Esophagus squamous epithelium (tissue), 5 donors: Measurements from ENCODE around the gene RBKS. TPM values are rescaled to one million over a fixed set of nuclear protein-coding genes. Genes with fewer than 3 reads are reported as not detected.

Experiments used
- DNase-seq: peaks from one replicate; lab custom pipeline; 2025; lab: John Stamatoyannopoulos, UW
- H3K27ac ChIP-seq, 4 donors: fragments of 200-600 bp; sonication (generic); one replicate each; pipeline ENCODE4 v1.5.1; 2016 to 2019; ENCODE audit warnings: mild to moderate bottlenecking in 1 of 4
- H3K27me3 ChIP-seq, 4 donors: fragments of 200-600 bp; sonication (generic); 1 replicate in 3 of 4; 2 replicates in 1 of 4; pipeline versions ENCODE4 v1.5.1 to v1.6.0; 2017 to 2021; ENCODE audit warnings: antibody characterized with exemption in 1 of 4
- H3K36me3 ChIP-seq, 3 donors: fragments of 200-600 bp; sonication (generic); one replicate each; pipeline ENCODE4 v1.5.1; 2016 to 2019
- H3K4me1 ChIP-seq, 3 donors: fragments of 200-600 bp; sonication (generic); one replicate each; pipeline ENCODE4 v1.5.1; 2017 to 2019
- H3K4me3 ChIP-seq, 4 donors: fragments of 200-600 bp; sonication (generic); 1 replicate in 3 of 4; 2 replicates in 1 of 4; pipeline ENCODE4 v1.5.1; 2016 to 2019; ENCODE audit warnings: mild to moderate bottlenecking in 2 of 4, moderate library complexity in 1 of 4
- H3K9me3 ChIP-seq, 3 donors: fragments of 200-600 bp; sonication (generic); one replicate each; pipeline ENCODE4 v1.5.1; 2016 to 2019
- POLR2A ChIP-seq, 4 donors: fragments of 450-650 bp; IDR thresholded peaks; one replicate each; pipeline ENCODE4 v1.6.1; 2017; ENCODE audit warnings: antibody characterized with exemption in 4 of 4, mild to moderate bottlenecking in 4 of 4, moderate library complexity in 3 of 4
- WGBS, 2 donors: methylation state at CpG; one replicate each; pipeline ENCODE4 v1.1.5; 2018; 5-methylcytosine and 5-hydroxymethylcytosine counted together
- intact Hi-C: fragments of 100-400 bp; cut with DNase I; formaldehyde crosslinking; loops from one replicate; pipeline ENCODE4 v1.15.0; 2022
- total RNA-seq, 4 donors: library from RNA; depleted of rRNA; stranded (reverse); fragments of >200 nt; gene quantifications; one replicate each; pipeline ENCODE4 v1.1.0, GENCODE V29; 2016
- TF ChIP-seq, protein P1 (sequence below), 6 experiments: fragments of 450-650 bp in 4 of 6; fragments of 200-600 bp in 2 of 6; sonication (generic) in 2 of 6; IDR thresholded peaks; one replicate each; pipeline ENCODE4 v1.5.1; 2016 to 2019; ENCODE audit warnings: antibody characterized with exemption in 6 of 6, mild to moderate bottlenecking in 4 of 6, moderate library complexity in 4 of 6
- donor health status: DM: yes; HTN: yes; CAD: no.

Gene RBKS
- total RNA-seq, 4 donors from 2014 or later: 1.4 to 5.2 (median 1.6) TPM

DNA sequence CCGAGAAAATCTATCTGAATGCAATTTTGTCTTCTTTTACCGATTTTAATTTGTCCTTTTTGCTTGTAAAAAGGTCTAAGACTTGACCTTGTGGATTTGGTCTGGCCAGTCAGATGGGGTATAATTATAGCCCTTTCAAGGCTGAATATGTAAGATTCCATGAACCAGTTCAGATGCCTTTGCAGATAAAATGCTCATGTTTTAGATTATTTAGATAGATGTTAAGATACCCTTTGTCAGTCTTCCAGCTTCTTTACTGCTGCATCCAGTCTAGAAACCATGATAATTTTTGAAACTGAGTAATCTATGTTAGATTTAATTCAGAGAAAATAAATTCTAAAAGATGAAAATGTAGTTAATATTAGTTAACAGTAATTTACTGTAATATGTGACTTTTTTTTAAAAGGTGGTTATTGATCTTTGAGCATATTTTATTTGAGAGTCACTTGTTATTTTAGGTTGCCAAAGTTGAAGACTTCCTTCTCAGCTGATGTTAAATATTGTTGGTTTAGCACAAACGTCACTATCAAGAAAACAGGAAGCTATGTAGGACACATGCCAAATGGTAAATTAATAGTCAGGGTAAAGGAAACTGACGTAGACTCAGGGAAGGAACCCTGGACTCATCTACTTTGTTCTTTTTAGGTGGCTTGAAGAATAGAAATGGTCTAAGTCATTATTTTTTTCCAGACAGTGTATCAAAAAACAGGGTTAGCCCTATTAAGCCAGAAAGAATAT is 30.1 kb upstream of the RBKS start:
- peaks cover 7 to 34% (median 17%) of the 10 kb centered on the region in 3 donors for H3K4me1 ChIP-seq
- H3K9me3 ChIP-seq: no peaks in the 10 kb centered on the region
- 38 to 52% methylated on average over 4 of the region's 4 CpGs for WGBS, 2 donors
- DNase-seq: no peak
- no peak overlapping the region for H3K4me3 ChIP-seq
- no peak for TF ChIP-seq POLR2A (IDR thresholded peaks at IDR 0.05)
- TF ChIP-seq, protein P1, sequence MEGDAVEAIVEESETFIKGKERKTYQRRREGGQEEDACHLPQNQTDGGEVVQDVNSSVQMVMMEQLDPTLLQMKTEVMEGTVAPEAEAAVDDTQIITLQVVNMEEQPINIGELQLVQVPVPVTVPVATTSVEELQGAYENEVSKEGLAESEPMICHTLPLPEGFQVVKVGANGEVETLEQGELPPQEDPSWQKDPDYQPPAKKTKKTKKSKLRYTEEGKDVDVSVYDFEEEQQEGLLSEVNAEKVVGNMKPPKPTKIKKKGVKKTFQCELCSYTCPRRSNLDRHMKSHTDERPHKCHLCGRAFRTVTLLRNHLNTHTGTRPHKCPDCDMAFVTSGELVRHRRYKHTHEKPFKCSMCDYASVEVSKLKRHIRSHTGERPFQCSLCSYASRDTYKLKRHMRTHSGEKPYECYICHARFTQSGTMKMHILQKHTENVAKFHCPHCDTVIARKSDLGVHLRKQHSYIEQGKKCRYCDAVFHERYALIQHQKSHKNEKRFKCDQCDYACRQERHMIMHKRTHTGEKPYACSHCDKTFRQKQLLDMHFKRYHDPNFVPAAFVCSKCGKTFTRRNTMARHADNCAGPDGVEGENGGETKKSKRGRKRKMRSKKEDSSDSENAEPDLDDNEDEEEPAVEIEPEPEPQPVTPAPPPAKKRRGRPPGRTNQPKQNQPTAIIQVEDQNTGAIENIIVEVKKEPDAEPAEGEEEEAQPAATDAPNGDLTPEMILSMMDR (IDR thresholded peaks at IDR 0.05): no peak
- intact Hi-C loops: no loop called here
- peak overlapping the region in 3 of 4 donors; percentile 45 to 68 (median 53) for H3K27ac ChIP-seq
- H3K27me3 ChIP-seq: no peaks in the 10 kb centered on the region
- no peaks in the 10 kb centered on the region for H3K36me3 ChIP-seq

DNA sequence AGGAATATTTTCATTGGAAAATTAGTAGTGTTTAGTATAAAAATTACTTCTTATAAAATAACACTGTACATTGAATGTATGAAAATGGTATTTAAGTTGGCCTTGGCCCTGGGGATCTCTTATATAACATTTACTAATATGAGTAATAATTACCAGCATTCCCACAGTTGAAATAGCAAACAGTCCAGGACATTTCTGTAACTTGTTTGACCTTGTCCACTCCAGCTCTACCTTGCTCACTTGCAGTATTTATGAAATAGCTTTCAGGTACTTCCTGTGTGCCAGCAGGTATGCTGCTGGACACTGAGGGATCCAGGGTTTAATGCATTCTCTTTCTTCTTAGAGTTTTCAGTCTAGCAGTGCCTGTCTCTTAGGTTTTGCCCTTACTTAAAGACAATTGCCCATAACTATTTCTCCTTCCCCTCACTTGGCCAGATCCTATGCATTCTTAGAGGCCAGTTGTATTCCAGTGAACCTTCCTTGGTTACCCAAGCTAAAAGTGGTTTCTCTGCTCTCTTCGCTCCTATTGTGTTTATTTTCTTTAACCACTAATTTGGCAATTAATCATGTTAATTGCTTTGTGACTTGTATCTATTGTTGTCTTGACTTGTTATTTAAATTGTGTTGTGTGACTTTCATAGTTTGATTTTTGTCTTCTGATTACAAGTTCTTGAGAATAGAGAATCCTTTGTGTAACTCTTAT is 26.3 kb upstream of the RBKS start:
- TF ChIP-seq, protein P1 (IDR thresholded peaks at IDR 0.05): no peak
- TF ChIP-seq POLR2A (IDR thresholded peaks at IDR 0.05): no peak
- peak overlapping the region; percentile 35 to 74 (median 64) for H3K27ac ChIP-seq
- intact Hi-C loops: no loop called here
- 40 to 66% methylated on average over 1 of the region's 1 CpG for WGBS, 2 donors
- H3K9me3 ChIP-seq: no peaks in the 10 kb centered on the region
- H3K4me1 ChIP-seq: peaks cover 7 to 47% (median 17%) of the 10 kb centered on the region in 3 donors
- H3K36me3 ChIP-seq: no peaks in the 10 kb centered on the region
- no peak overlapping the region for H3K4me3 ChIP-seq
- DNase-seq: no peak
- no peaks in the 10 kb centered on the region for H3K27me3 ChIP-seq

DNA sequence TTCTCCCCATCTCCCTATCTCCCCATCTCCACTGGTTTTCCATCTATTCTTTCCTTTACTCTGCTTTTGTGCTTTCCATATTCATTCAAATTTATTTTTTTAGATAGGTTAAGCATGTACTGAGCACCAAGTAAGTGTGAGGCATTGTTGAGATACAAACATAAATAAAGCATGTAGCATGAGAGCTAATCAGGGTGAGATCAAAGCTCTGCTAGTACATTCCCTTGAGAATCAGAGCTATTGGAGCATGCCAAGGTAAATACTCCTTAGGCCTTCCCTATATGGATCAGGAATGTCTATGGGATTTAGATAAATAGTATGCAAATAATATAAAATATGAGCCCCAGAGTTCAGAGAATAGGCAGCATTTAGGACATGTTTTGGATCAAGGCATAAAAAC is 25.7 kb upstream of the RBKS start:
- intact Hi-C loops: no loop called here
- no peaks in the 10 kb centered on the region for H3K36me3 ChIP-seq
- peak overlapping the region; percentile 8 to 74 (median 64) for H3K27ac ChIP-seq
- no peaks in the 10 kb centered on the region for H3K9me3 ChIP-seq
- no peak overlapping the region for H3K4me3 ChIP-seq
- H3K4me1 ChIP-seq: peaks cover 7 to 45% (median 17%) of the 10 kb centered on the region in 3 donors
- H3K27me3 ChIP-seq: no peaks in the 10 kb centered on the region
- DNase-seq: no peak
- TF ChIP-seq, protein P1 (IDR thresholded peaks at IDR 0.05): no peak
- no peak for TF ChIP-seq POLR2A (IDR thresholded peaks at IDR 0.05)

DNA sequence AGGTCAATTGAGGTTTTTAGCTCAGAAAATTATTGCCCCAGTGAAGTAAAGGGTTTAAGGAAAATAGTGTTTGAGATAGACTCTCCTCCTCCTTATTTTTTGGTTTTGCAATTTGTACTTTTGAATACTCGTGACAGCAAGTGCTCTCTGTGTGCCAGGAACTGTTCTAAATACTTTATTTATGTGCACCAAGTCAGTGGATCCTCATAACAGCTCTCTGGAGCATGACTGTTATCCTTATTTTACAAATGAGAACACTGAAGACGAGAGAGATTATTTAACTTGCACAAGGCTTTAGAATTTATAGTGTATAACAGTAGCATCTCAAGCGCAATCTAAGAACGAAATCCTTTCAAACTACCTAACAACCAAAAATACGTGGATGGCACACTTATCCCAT is 25.0 kb upstream of the RBKS start:
- no peak for DNase-seq
- Histone ChIP-seq H3K27me3 (no peaks in the 10 kb centered on the region), H3K4me3 (no peak overlapping the region), H3K27ac (peak overlapping the region; percentile 8 to 74 (median 48)), H3K4me1 (peaks cover 7 to 39% (median 17%) of the 10 kb centered on the region in 3 donors), H3K36me3 (no peaks in the 10 kb centered on the region), H3K9me3 (no peaks in the 10 kb centered on the region)
- intact Hi-C loops: no loop called here
- WGBS, 2 donors: 48 to 54% methylated on average over 5 of the region's 5 CpGs
- peak in 1 of 4 donors; percentile 25 for TF ChIP-seq POLR2A (IDR thresholded peaks at IDR 0.05)
- TF ChIP-seq, protein P1 (IDR thresholded peaks at IDR 0.05): no peak

DNA sequence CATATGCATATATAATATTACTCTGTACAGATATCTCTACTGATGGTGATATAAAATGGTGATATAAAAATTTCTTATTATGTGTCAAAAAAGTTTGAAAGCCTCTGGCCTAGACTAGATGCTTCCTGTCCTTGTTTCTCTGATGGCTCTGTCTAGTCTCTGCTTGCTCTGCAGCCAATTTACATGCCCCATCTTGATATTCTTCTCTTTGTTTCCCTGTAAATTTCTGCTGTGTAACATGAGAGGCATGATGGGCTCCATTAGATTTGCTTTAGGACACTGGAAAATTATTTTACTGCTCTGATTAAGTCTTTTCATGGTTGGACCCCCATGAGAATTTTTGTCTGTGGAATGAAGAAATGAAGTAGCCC is 24.6 kb upstream of the RBKS start:
- TF ChIP-seq POLR2A (IDR thresholded peaks at IDR 0.05): no peak
- TF ChIP-seq, protein P1 (IDR thresholded peaks at IDR 0.05): no peak
- Histone ChIP-seq H3K27me3 (no peaks in the 10 kb centered on the region), H3K9me3 (no peaks in the 10 kb centered on the region), H3K36me3 (no peaks in the 10 kb centered on the region), H3K4me1 (peaks cover 7 to 40% (median 17%) of the 10 kb centered on the region in 3 donors), H3K27ac (peak overlapping the region in 3 of 4 donors; percentile 28 to 74 (median 69)), H3K4me3 (no peak overlapping the region)
- intact Hi-C loops: no loop called here
- DNase-seq: no peak
